Vagina (tissue), 2 donors: ENCODE measurements around the gene DHX15.

Experiments used
- CTCF ChIP-seq, 3 experiments: fragments of 450-650 bp in 2 of 3; fragments of 200-600 bp in 1 of 3; sonication (generic) in 1 of 3; IDR thresholded peaks; one replicate each; pipeline ENCODE4 v1.5.1; 2017 to 2019; ENCODE audit warnings: antibody characterized with exemption in 3 of 3, mild to moderate bottlenecking in 2 of 3, moderate library complexity in 2 of 3
- POLR2A ChIP-seq, 2 donors: fragments of 450-650 bp; IDR thresholded peaks; one replicate each; pipeline ENCODE4 v1.6.1; 2017; ENCODE audit warnings: antibody characterized with exemption in 2 of 2, mild to moderate bottlenecking in 2 of 2, moderate library complexity in 2 of 2
- POLR2AphosphoS5 ChIP-seq, 2 donors: sonication (generic); formaldehyde crosslinking; IDR thresholded peaks; one replicate each; pipeline ENCODE4 v1.9.0; 2017; ENCODE audit warnings: antibody characterized with exemption in 2 of 2, mild to moderate bottlenecking in 2 of 2, low read depth in 1 of 2; ENCODE audit not compliant: insufficient read depth in 1 of 2

GRCh38 chr4:24583451-24584210, 723 bp downstream of the DHX15 start:
- no peak for TF ChIP-seq CTCF (IDR thresholded peaks at IDR 0.05)
- no peak for TF ChIP-seq POLR2A (IDR thresholded peaks at IDR 0.05)
- TF ChIP-seq POLR2AphosphoS5 (IDR thresholded peaks at IDR 0.05; ENCODE audit: insufficient read depth in 1 of 2, low read depth in 1 of 2), result no peak
